ENCODE data around the gene SLAMF1.

Gene SLAMF1

DNA sequence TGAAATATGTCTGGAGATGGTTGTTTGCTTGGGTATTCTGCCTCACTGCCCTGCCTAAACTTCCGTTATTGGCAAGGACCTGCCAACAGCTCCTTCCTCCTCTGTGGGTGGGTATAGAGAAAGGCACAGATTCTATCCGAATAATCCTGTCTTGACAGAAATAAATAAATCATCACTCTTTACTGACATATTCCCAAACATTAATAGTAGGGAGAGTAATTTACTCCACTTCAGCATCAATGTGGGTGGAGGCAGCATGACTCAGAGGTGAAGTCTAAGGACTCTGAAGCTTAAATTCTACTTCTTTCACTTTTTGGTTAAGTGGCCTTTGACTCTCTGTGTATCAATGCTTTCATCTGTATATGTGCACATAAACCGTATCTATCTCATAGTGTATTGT is 70.5 kb downstream of the SLAMF1 start:
- Histone ChIP-seq H3K27me3 (no peaks in the 10 kb centered on the region), H3K4me1 (no peaks in the 10 kb centered on the region), H3K36me3 (no peaks in the 10 kb centered on the region), H3K4me3 (ENCODE audit: low read depth, low read length) (no peak overlapping the region), H3K9me3 (no peaks in the 10 kb centered on the region)
- DNase-seq, result no peak
- TF ChIP-seq, protein P1, sequence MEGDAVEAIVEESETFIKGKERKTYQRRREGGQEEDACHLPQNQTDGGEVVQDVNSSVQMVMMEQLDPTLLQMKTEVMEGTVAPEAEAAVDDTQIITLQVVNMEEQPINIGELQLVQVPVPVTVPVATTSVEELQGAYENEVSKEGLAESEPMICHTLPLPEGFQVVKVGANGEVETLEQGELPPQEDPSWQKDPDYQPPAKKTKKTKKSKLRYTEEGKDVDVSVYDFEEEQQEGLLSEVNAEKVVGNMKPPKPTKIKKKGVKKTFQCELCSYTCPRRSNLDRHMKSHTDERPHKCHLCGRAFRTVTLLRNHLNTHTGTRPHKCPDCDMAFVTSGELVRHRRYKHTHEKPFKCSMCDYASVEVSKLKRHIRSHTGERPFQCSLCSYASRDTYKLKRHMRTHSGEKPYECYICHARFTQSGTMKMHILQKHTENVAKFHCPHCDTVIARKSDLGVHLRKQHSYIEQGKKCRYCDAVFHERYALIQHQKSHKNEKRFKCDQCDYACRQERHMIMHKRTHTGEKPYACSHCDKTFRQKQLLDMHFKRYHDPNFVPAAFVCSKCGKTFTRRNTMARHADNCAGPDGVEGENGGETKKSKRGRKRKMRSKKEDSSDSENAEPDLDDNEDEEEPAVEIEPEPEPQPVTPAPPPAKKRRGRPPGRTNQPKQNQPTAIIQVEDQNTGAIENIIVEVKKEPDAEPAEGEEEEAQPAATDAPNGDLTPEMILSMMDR (IDR thresholded peaks at IDR 0.05; ENCODE audit: low read depth, low read length), result no peak

DNA sequence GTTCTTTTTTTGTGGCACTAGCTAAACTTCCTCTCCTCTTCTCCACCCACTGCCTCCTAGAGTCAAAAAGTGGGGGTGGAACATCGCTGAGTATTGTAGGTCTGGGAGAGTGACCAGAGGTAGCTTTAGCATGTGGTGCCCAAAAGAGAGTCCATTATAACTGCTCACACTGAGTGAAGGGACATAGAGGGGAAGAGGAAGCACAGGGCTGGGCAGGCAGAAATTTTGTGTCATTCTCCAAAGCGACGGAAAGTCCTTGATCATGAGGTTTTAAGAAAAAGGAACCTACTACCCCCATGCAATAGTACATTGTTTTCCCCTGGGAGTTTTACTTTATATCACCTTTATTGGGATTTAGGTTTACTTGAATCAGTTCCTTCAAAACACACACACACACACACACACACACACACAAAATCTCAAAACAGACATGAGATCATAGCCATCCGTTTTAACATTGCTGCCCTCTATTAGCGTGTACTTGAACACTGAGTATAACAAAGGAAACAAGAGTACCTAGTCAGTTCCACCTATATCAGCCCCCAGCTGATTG is 71.7 kb downstream of the SLAMF1 start:
- DNase-seq, result no peak
- no peaks in the 10 kb centered on the region for H3K9me3 ChIP-seq
- no peaks in the 10 kb centered on the region for H3K4me1 ChIP-seq
- no peak overlapping the region for H3K4me3 ChIP-seq (ENCODE audit: low read depth, low read length)
- no peaks in the 10 kb centered on the region for H3K36me3 ChIP-seq
- TF ChIP-seq, protein P1 (IDR thresholded peaks at IDR 0.05; ENCODE audit: low read depth, low read length), result no peak
- H3K27me3 ChIP-seq, result no peaks in the 10 kb centered on the region

DNA sequence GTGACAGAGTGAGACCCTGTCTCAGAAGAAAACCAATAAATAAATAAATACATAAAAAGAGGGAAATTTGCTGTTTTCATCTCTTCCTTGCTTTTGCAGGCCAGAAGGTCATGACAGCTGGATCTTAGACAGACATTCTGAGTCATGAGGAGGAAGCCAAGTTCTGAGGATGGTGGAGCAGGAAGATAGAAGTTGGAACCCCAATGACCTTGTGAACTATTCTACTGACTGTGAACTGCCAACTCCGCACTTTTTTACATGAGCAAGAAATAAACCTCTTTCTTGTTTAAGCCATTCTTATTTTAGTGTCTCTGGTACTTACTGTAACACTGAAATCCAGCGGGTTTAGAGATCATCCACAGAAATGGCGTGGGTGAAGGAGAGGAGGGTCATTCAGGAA is 76.0 kb downstream of the SLAMF1 start:
- Histone ChIP-seq H3K9me3 (no peaks in the 10 kb centered on the region), H3K4me1 (no peaks in the 10 kb centered on the region), H3K4me3 (ENCODE audit: low read depth, low read length) (no peak overlapping the region), H3K27me3 (no peaks in the 10 kb centered on the region), H3K36me3 (no peaks in the 10 kb centered on the region)
- TF ChIP-seq, protein P1 (IDR thresholded peaks at IDR 0.05; ENCODE audit: low read depth, low read length), result no peak
- DNase-seq, result no peak

DNA sequence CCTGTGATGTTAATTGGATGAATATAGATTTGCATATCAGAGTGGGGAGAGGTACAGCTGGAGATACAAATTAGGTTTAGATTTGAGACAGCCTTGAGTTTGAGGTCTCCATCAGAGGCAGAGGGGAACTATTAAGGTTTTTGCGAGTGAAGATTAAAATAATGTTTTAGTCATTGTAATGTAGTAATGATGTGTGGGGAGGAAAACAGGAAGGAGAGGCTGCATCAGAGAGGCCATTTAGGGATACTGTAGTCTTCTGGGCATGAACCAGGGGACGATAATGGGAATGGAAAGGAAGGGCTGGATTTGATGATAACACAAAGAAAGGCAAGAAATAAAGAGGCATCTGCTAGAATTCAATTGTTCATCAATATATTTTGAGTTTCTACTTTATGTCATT is 77.0 kb downstream of the SLAMF1 start:
- DNase-seq, result no peak
- H3K36me3 ChIP-seq, result no peaks in the 10 kb centered on the region
- no peaks in the 10 kb centered on the region for H3K9me3 ChIP-seq
- no peaks in the 10 kb centered on the region for H3K27me3 ChIP-seq
- TF ChIP-seq, protein P1 (IDR thresholded peaks at IDR 0.05; ENCODE audit: low read depth, low read length), result no peak
- no peaks in the 10 kb centered on the region for H3K4me1 ChIP-seq
- no peak overlapping the region for H3K4me3 ChIP-seq (ENCODE audit: low read depth, low read length)

DNA sequence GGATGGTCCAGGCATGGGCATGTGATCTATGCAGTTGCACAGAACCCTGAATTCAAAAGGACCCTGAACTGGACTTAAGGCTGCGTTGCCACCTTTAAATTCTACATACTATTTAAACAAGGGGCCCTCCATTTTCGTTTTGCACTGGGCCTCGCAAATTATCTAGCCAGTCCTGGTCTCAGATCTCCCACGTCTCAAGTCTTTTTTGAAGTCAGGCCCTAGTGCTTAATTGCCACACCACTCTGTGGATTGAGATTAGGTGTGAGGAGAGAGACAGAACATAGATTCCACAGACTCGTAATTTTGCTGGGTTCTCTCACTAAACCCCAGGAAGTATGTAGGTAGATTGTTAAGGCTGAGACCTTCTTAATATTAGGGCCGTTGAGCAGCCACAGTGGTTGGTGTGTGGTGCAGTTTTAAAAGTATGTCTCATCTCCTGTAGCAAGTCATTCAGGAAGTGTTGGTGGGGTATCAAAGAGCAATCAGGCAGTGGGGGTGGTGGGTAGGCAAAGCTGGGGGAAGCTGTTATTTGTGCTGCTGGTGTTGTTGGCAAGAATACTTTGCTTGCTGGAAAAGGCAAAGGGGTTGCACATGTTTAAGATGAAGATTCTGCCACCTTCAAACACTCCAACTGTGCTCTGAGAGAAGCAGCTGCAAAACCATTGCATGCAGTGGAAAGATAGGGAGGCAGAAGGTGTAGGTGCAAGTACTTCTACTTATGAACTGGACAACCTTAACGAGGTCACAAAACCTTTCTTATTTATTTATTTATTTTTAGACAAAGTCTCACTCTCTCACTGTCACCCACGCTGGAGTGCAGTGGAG is 78.8 kb downstream of the SLAMF1 start:
- DNase-seq, result no peak
- Histone ChIP-seq H3K36me3 (no peaks in the 10 kb centered on the region), H3K27me3 (no peaks in the 10 kb centered on the region), H3K4me3 (ENCODE audit: low read depth, low read length) (no peak overlapping the region), H3K4me1 (no peaks in the 10 kb centered on the region), H3K9me3 (no peaks in the 10 kb centered on the region)
- TF ChIP-seq, protein P1 (IDR thresholded peaks at IDR 0.05; ENCODE audit: low read depth, low read length), result no peak

DNA sequence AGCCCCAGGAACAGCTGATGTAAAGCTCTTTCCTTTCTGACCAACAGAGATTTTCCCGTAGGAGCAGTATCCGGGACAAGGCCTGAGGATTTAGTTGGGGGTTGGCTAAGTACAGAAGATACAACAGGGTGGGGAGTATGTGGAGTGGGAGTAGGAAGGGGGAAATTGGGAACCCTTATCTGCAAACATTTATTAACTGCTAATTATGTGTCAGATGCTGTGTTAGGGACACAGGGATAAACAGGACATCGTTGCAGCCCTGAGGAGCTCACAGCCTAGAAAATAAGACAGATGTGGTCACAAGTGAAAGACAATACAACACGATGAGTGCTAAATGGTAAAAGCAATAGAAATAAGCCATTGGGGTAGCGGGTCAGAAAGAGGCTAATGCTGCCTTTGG is 79.5 kb downstream of the SLAMF1 start:
- Histone ChIP-seq H3K9me3 (no peaks in the 10 kb centered on the region), H3K4me3 (ENCODE audit: low read depth, low read length) (no peak overlapping the region), H3K4me1 (no peaks in the 10 kb centered on the region), H3K27me3 (no peaks in the 10 kb centered on the region), H3K36me3 (no peaks in the 10 kb centered on the region)
- TF ChIP-seq, protein P1 (IDR thresholded peaks at IDR 0.05; ENCODE audit: low read depth, low read length), result no peak
- no peak for DNase-seq
